HL-60/S4 (cell line): Measurements from ENCODE around the gene INTS11.

Source experiments
- in situ Hi-C: fragments of 300-500 bp; cut with MboI; formaldehyde crosslinking; loops from 2 replicates; pipeline ENCODE4 v1.14.3; 2022; ENCODE audit warnings: low sequenced_read_pairs

INTS11 gene

GRCh38 chr1:1303736-1304135, 20.7 kb downstream of the INTS11 start:
- in situ Hi-C loops: no loop called here

GRCh38 chr1:1302951-1303509, 21.4 kb downstream of the INTS11 start:
- in situ Hi-C loops: no loop called here

GRCh38 chr1:1302006-1302430, 22.4 kb downstream of the INTS11 start:
- in situ Hi-C loops: no loop called here

- in situ Hi-C loops: no loop called here
Observed at GRCh38 chr1:1300352-1300739, 24.1 kb downstream of the INTS11 start.

- in situ Hi-C loops: no loop called here
Observed at GRCh38 chr1:1299686-1300351, 24.6 kb downstream of the INTS11 start.

- in situ Hi-C loops: no loop called here
Observed at GRCh38 chr1:1298861-1299685, 25.4 kb downstream of the INTS11 start.

- in situ Hi-C loops: no loop called here
Observed at GRCh38 chr1:1297802-1298424, 26.5 kb downstream of the INTS11 start.

- in situ Hi-C loops: no loop called here
Observed at GRCh38 chr1:1296070-1297061, 28.1 kb downstream of the INTS11 start.

GRCh38 chr1:1295154-1295923, 29.1 kb downstream of the INTS11 start:
- in situ Hi-C loops: no loop called here

- in situ Hi-C loops: no loop called here
Observed at GRCh38 chr1:1294250-1294890, 30.1 kb downstream of the INTS11 start.

- in situ Hi-C loops: no loop called here
Observed at GRCh38 chr1:1293263-1294249, 30.9 kb downstream of the INTS11 start.

- in situ Hi-C loops: no loop called here
Observed at GRCh38 chr1:1292851-1293250, 31.6 kb downstream of the INTS11 start.

GRCh38 chr1:1292442-1292779, 32.0 kb downstream of the INTS11 start:
- in situ Hi-C loops: no loop called here

- in situ Hi-C loops: no loop called here
Observed at GRCh38 chr1:1291548-1292441, 32.7 kb downstream of the INTS11 start.

- in situ Hi-C loops: no loop called here
Observed at GRCh38 chr1:1291023-1291528, 33.4 kb downstream of the INTS11 start.

- in situ Hi-C loops: no loop called here
Observed at GRCh38 chr1:1290238-1290731, 34.2 kb downstream of the INTS11 start.
